Neural cell (in vitro differentiated cells): Measurements from ENCODE around the gene CPPED1.

Source experiments
- CTCF ChIP-seq: fragments of 450-650 bp; IDR thresholded peaks from 2 replicates; pipeline ENCODE4 v1.5.1; 2014; ENCODE audit warnings: antibody characterized with exemption, mild to moderate bottlenecking, moderate library complexity; ENCODE audit not compliant: poor library complexity, severe bottlenecking
- EZH2 ChIP-seq: fragments of 200-600, 300-800 bp; shearing (Covaris generic), sonication (generic); IDR thresholded peaks from 2 replicates; pipeline ENCODE4 v1.6.1; 2014; ENCODE audit warnings: antibody characterized with exemption, low read length, borderline replicate concordance, mild to moderate bottlenecking; ENCODE audit not compliant: insufficient read depth, poor library complexity, severe bottlenecking
- MXI1 ChIP-seq: fragments of 450-650 bp; conservative IDR thresholded peaks from 2 replicates; pipeline ENCODE4 v1.6.1; 2014; ENCODE audit warnings: antibody characterized with exemption, mild to moderate bottlenecking; ENCODE audit not compliant: poor library complexity, severe bottlenecking
- POLR2AphosphoS5 ChIP-seq: IDR thresholded peaks from 2 replicates; pipeline ENCODE4 v1.6.1; 2012
- RAD21 ChIP-seq: fragments of 450-650 bp; conservative IDR thresholded peaks from 2 replicates; pipeline ENCODE4 v1.6.1; 2014; ENCODE audit warnings: antibody characterized with exemption, mild to moderate bottlenecking, moderate library complexity
- SMC3 ChIP-seq: fragments of 450-650 bp; conservative IDR thresholded peaks from 2 replicates; pipeline ENCODE4 v1.6.1; 2014; ENCODE audit warnings: antibody characterized with exemption, mild to moderate bottlenecking, moderate library complexity; ENCODE audit not compliant: poor library complexity

GRCh38 chr16:12674071-12674470, 129.6 kb downstream of the CPPED1 start:
- no peak for TF ChIP-seq CTCF
- TF ChIP-seq RAD21: no peak
- no peak for TF ChIP-seq POLR2AphosphoS5
- no peak for TF ChIP-seq EZH2
- no peak for TF ChIP-seq SMC3
- TF ChIP-seq MXI1: no peak
